Measurements from ENCODE around the gene KCTD7. TPM values are rescaled to one million over a fixed set of nuclear protein-coding genes. Genes with fewer than 3 reads are reported as not detected.
"Not testable (repeated sequence)": the region's sequence is repeated elsewhere in the genome, so short reads cannot be mapped to it uniquely, and the experiment has no call there.

KCTD7 gene
- total and polyA plus RNA-seq, 2 experiments from 2014 or later = 13.5 to 23.6 TPM

DNA sequence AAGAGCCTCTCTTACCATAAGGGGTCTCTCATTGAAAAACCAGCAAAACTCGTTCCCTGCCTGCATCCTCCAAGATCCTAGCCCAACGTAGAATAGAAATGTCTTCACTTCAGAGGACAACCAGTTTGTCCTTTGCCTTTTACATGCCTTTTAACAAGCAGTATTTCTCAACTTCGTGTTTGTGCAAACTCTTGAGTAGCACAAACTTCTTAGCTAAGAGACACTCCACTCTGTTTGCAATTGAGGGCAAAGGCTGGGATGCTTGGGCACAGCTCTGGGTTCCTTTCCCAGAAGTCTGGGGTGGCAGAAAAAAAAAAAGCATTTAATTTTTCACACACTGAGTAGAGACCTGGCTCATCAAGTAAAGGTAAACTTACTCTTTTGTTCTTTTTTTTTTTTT is 19.5 kb upstream of the KCTD7 start:
- Histone ChIP-seq H3K9me3 (ENCODE audit: low read depth) (no peaks in the 10 kb centered on the region), H3K27ac (no peak overlapping the region), H3K4me3 (no peak overlapping the region), H3K27me3 (no peaks in the 10 kb centered on the region), H3K4me1 (ENCODE audit: low read depth) (no peaks in the 10 kb centered on the region), H3K36me3 (no peaks in the 10 kb centered on the region)
- no peak for DNase-seq (ENCODE audit: low read depth in 1 of 2, low spot score in 1 of 2)
- TF ChIP-seq, protein P1, sequence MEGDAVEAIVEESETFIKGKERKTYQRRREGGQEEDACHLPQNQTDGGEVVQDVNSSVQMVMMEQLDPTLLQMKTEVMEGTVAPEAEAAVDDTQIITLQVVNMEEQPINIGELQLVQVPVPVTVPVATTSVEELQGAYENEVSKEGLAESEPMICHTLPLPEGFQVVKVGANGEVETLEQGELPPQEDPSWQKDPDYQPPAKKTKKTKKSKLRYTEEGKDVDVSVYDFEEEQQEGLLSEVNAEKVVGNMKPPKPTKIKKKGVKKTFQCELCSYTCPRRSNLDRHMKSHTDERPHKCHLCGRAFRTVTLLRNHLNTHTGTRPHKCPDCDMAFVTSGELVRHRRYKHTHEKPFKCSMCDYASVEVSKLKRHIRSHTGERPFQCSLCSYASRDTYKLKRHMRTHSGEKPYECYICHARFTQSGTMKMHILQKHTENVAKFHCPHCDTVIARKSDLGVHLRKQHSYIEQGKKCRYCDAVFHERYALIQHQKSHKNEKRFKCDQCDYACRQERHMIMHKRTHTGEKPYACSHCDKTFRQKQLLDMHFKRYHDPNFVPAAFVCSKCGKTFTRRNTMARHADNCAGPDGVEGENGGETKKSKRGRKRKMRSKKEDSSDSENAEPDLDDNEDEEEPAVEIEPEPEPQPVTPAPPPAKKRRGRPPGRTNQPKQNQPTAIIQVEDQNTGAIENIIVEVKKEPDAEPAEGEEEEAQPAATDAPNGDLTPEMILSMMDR (IDR thresholded peaks at IDR 0.05; ENCODE audit: low read depth, low read length) = no peak

DNA sequence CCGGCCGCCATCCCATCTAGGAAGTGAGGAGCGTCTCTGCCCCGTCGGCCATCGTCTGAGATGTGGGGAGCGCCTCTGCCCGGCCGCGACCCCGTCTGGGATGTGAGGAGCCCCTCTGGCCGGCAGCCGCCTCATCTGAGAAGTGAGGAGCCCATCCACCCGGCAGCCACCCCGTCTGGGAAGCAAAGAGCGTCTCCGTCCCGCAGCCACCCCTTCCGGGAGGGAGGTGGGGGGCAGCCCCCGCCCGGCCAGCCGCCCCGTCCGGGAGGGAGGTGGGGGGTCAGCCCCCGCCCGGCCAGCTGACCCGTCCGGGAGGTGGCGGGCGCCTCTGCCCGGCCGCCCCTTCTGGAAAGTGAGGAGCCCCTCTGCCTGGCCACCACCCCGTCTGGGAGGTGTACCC is 14.1 kb upstream of the KCTD7 start:
- H3K27me3 ChIP-seq, H3K27ac ChIP-seq, H3K4me3 ChIP-seq: not testable (repeated sequence)

GRCh38 chr7:66615699-66616098 is 13.0 kb upstream of the KCTD7 start:
- H3K36me3 ChIP-seq = no peaks in the 10 kb centered on the region
- H3K27me3 ChIP-seq = no peaks in the 10 kb centered on the region
- no peak overlapping the region for H3K27ac ChIP-seq
- no peaks in the 10 kb centered on the region for H3K9me3 ChIP-seq (ENCODE audit: low read depth)
- no peak overlapping the region for H3K4me3 ChIP-seq
- DNase-seq (ENCODE audit: low read depth in 1 of 2, low spot score in 1 of 2) = no peak
- H3K4me1 ChIP-seq (ENCODE audit: low read depth) = no peaks in the 10 kb centered on the region
- TF ChIP-seq, protein P1 (IDR thresholded peaks at IDR 0.05; ENCODE audit: low read depth, low read length) = no peak

More for the DNA sequence above, 14.1 kb upstream of the KCTD7 start:
- H3K9me3 ChIP-seq (ENCODE audit: low read depth); H3K36me3 ChIP-seq; DNase-seq (ENCODE audit: low read depth in 1 of 2, low spot score in 1 of 2); H3K4me1 ChIP-seq (ENCODE audit: low read depth): not testable (repeated sequence)

DNA sequence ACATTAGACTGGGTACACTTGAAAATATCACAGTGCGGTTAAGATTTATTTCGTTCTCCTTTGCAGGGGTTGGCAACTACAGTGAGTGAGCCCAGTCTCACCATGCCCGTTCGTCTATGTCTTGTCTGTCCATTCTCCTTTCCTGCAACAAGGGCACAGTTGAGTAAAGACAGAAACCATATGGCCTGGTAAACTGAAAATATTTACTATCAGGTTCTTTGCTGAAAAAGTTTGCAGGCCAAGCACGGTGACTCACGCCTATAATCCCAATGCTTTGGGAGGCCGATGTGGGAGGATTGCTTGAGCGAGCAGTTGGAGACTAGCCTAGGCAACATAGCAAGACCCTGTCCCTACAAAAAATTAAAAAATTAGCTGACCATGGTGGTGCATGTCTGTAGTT is 11.4 kb upstream of the KCTD7 start:
- Histone ChIP-seq H3K9me3 (ENCODE audit: low read depth) (no peaks in the 10 kb centered on the region), H3K4me3 (no peak overlapping the region), H3K36me3 (no peaks in the 10 kb centered on the region), H3K27ac (no peak overlapping the region), H3K4me1 (ENCODE audit: low read depth) (no peaks in the 10 kb centered on the region), H3K27me3 (no peaks in the 10 kb centered on the region)
- TF ChIP-seq, protein P1 (IDR thresholded peaks at IDR 0.05; ENCODE audit: low read depth, low read length) = no peak
- peak in 1 of 2 donors; percentile 60 for DNase-seq (ENCODE audit: low read depth in 1 of 2, low spot score in 1 of 2)

- H3K36me3 ChIP-seq; H3K4me3 ChIP-seq; DNase-seq (ENCODE audit: low read depth in 1 of 2, low spot score in 1 of 2); H3K27ac ChIP-seq; H3K9me3 ChIP-seq (ENCODE audit: low read depth); H3K27me3 ChIP-seq; H3K4me1 ChIP-seq (ENCODE audit: low read depth): not testable (repeated sequence)
Observed at GRCh38 chr7:66619341-66619948, 9.2 kb upstream of the KCTD7 start.

DNA sequence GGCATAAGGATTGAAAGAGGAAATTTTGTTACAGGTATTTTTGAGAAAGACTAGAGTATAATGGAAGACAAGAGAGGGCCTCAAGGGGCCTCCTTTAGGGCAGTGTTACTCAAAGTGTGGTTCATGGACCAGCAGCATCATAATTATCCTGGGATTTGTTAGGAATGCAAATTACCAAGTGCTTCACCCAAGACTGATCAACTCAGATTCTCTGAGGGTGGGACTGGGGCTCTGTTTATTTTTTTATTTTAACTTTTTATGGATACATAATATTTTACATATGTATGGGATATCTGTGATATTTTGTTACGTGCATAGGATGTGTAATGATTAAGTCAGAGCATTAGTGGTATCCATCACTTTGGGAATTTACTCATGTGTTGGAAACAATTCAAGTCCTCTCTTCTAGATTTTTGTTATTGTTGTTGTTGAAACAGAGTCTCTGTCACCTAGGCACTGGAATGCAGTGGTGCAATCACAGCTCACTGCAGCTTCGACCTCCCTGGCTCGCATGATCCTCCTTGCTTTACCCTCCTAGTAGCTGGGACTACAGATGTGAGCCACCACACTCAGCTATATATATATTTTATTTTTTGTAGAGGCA is 2.2 kb upstream of the KCTD7 start:
- no peaks in the 10 kb centered on the region for H3K27me3 ChIP-seq
- DNase-seq (ENCODE audit: low read depth in 1 of 2, low spot score in 1 of 2) = peak in 1 of 2 donors; percentile 42
- no peak overlapping the region for H3K27ac ChIP-seq
- H3K36me3 ChIP-seq = no peaks in the 10 kb centered on the region
- TF ChIP-seq, protein P1 (IDR thresholded peaks at IDR 0.05; ENCODE audit: low read depth, low read length) = no peak
- H3K4me3 ChIP-seq = no peak overlapping the region
- H3K9me3 ChIP-seq (ENCODE audit: low read depth) = no peaks in the 10 kb centered on the region
- no peaks in the 10 kb centered on the region for H3K4me1 ChIP-seq (ENCODE audit: low read depth)
